Measurements from ENCODE around the gene INPP1. TPM values are rescaled to one million over a fixed set of nuclear protein-coding genes. Genes with fewer than 3 reads are reported as not detected.
"Not testable (repeated sequence)": the region's sequence is repeated elsewhere in the genome, so short reads cannot be mapped to it uniquely, and the experiment has no call there.

The INPP1 gene
- total RNA-seq, 1 donor from 2014 or later, result 6.5 TPM

DNA sequence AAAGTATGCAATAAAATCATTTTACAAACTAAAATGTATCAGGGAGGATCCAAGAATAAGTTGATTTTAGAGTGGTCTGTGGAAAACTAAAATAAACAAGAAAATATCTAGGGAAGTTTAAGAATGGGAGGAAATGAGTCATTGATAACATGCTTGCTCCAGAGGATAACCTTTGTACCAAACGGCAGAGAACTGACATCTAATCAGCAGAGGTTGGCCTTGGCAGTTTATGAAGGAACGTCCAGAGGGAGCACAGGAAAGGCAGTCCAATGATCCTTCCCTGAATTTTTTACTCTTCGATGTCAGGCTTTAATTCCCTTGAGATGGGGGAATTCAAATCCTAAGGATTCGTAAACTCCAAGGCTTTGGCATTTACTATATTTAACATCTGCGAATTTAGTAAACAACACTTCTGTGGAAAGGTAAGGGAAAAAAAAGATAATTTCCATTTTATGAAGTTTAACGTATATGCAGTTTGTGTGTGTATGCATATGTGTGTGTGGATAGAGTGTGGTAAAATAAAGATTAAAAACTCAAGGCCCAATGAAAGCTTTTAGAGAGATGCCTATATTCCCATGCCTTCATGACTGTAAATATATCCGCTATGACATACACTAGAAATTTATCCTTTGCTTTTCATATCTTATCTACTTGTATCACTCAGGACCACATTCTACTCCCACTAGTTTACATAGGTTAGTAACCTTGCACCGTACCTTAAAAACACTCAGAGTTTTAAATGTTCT lies 8.7 kb upstream of the INPP1 start:
- TF ChIP-seq, protein P1, sequence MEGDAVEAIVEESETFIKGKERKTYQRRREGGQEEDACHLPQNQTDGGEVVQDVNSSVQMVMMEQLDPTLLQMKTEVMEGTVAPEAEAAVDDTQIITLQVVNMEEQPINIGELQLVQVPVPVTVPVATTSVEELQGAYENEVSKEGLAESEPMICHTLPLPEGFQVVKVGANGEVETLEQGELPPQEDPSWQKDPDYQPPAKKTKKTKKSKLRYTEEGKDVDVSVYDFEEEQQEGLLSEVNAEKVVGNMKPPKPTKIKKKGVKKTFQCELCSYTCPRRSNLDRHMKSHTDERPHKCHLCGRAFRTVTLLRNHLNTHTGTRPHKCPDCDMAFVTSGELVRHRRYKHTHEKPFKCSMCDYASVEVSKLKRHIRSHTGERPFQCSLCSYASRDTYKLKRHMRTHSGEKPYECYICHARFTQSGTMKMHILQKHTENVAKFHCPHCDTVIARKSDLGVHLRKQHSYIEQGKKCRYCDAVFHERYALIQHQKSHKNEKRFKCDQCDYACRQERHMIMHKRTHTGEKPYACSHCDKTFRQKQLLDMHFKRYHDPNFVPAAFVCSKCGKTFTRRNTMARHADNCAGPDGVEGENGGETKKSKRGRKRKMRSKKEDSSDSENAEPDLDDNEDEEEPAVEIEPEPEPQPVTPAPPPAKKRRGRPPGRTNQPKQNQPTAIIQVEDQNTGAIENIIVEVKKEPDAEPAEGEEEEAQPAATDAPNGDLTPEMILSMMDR (conservative IDR thresholded peaks at IDR 0.05; ENCODE audit: low read depth, low read length), result no peak
- no peak overlapping the region for H3K4me3 ChIP-seq (ENCODE audit: low read depth, low read length)
- DNase-seq (ENCODE audit: low read depth), result no peak

DNA sequence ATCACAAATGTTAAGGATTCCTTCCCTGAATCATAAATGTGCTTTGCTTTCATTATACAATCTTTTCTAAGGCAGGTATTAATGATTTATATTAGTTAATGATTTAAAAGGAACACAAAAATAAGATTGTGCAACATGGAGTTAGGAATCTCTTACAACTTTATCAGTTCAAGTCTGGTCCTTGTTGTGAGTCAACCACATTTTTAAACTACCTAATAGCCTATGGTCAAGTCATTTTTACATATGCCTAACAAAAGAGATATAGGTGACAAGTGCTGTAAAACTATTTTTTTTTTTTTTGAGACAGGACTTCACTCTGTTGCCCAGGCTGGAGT lies 8.2 kb upstream of the INPP1 start:
- no peak for DNase-seq (ENCODE audit: low read depth)
- no peak overlapping the region for H3K4me3 ChIP-seq (ENCODE audit: low read depth, low read length)
- TF ChIP-seq, protein P1 (conservative IDR thresholded peaks at IDR 0.05; ENCODE audit: low read depth, low read length), result no peak

DNA sequence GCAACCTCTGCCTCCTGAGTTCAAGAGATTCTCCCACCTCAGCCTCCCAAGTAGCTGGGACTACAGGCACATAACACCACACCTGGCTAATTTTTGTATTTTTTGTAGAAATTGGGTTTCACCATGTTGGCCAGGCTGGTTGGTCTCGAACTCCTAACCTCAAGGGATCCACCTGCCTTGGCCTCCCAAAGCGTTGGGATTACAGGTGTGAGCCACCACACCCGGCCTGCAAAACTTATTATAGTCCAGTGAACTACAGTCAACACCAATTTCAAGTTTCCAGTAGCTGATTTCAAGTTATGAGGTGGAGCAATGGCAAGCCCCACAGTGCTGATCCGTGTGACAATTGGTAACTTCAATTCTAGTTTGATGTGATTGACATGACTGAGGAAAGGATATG lies 7.8 kb upstream of the INPP1 start:
- DNase-seq (ENCODE audit: low read depth); H3K4me3 ChIP-seq (ENCODE audit: low read depth, low read length): not testable (repeated sequence)

DNA sequence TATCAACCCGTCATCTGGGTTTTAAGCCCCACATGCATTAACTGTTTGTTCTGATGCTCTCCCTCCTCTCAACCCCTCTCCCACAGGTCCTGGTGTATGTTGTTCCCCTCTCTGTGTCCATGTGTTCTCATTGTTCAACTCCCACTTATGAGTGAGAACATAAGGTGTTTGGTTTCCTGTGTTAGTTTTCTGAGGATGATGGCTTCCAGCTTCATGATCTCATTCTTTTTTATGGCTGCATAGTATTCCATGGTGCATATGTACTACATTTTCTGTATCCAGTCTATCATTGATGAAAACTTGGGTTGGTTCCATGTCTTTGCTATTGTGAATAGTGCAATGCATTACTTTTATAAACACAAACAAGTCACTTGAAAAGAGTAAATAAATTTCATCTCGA lies 7.0 kb upstream of the INPP1 start:
- DNase-seq (ENCODE audit: low read depth), result no peak
- TF ChIP-seq, protein P1 (conservative IDR thresholded peaks at IDR 0.05; ENCODE audit: low read depth, low read length), result no peak
- no peak overlapping the region for H3K4me3 ChIP-seq (ENCODE audit: low read depth, low read length)

DNA sequence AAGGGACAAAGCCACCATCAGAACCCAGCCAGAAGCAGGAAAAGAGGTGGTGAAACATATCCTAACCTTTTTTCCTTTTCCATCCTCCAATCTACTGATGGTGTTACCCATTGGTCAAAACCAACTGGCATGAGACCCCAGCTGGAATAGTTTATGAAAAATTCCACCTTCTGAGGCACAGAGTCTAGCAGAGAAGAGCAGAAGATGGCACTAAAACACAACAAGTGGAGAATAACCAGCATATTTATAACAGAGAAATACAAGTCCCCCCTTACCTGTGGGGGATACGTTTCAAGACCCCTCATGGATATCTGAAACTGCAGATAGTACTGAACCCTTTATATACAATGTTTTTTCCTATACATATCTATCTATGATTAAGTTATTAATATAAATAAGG lies 4.9 kb upstream of the INPP1 start:
- no peak for DNase-seq (ENCODE audit: low read depth)
- TF ChIP-seq, protein P1 (conservative IDR thresholded peaks at IDR 0.05; ENCODE audit: low read depth, low read length), result no peak
- H3K4me3 ChIP-seq (ENCODE audit: low read depth, low read length), result no peak overlapping the region

DNA sequence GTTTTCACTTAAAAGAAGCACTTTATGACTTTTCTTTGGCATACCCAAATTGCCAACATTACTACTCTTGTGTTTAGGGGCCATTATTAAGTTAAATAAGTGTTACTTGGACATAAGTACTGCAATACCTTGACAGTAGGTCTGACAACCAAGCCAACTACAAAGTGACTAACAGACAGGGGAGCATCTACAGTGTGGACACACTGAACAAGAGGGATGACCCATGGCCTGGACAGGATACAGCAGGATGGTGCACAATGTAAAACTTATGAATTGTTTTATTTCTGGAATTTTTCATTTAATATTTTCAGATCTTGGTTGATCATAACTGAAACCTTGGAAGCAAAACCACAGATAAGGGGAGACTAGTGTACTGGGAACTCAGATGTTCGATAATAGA lies 4.0 kb upstream of the INPP1 start:
- DNase-seq (ENCODE audit: low read depth), result no peak
- TF ChIP-seq, protein P1 (conservative IDR thresholded peaks at IDR 0.05; ENCODE audit: low read depth, low read length), result no peak

DNA sequence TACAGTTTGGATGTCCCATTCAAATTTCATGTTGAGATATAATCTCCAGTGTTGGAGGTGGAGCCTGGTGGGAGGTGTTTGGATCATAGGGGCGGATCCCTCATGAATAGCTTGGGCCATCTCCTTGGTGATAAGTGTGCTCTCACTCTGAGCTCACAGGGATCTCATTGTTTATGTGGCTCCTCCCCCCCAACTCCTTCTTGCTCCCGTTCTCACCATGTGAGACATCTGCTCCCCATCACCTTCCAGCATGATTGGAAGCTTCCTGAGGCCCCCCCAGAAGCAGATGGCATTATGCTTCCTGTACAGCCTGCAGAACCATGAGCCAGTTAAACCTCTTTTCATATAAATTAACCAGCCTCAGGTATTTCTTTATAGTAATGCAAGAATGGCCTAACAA lies 3.0 kb upstream of the INPP1 start:
- TF ChIP-seq, protein P1 (conservative IDR thresholded peaks at IDR 0.05; ENCODE audit: low read depth, low read length), result no peak
- no peak for DNase-seq (ENCODE audit: low read depth)
- no peak overlapping the region for H3K4me3 ChIP-seq (ENCODE audit: low read depth, low read length)

More for the DNA sequence above, 4.0 kb upstream of the INPP1 start:
- no peak overlapping the region for H3K4me3 ChIP-seq (ENCODE audit: low read depth, low read length)
